Activated CD8-positive, alpha-beta T cell treated with anti-CD3 and anti-CD28 coated beads for 36 hours (primary cell): Measurements from ENCODE around the gene SPIN1. TPM values are rescaled to one million over a fixed set of nuclear protein-coding genes. Genes with fewer than 3 reads are reported as not detected.

ENCODE experiments used
- ATAC-seq: fragments of 200-7000 bp; cut with Tn5 transposase; one replicate; pipeline ENCODE4 v1.10.0; 2021; ENCODE audit warnings: mild to moderate bottlenecking, moderate library complexity
- CTCF ChIA-PET: fragments of 350-600 bp; sonication (Branson Sonifier 250); formaldehyde crosslinking; loops from one replicate; lab custom pipeline; 2021; ENCODE audit warnings: antibody characterized with exemption; lab: Charles Lee
- POLR2A ChIA-PET: fragments of 350-600 bp; sonication (Branson Sonifier 250); formaldehyde crosslinking; loops from one replicate; lab custom pipeline; 2021; ENCODE audit warnings: antibody characterized with exemption; lab: Charles Lee
- DNase-seq: peaks from one replicate; pipeline ENCODE4 v3.0.0-alpha.2; 2020
- H3K27ac Mint-ChIP-seq: one replicate; pipeline ENCODE4 v1.8.0; 2021; ENCODE audit warnings: mild to moderate bottlenecking, mixed read lengths
- H3K27me3 Mint-ChIP-seq: one replicate; pipeline ENCODE4 v1.8.0; 2021; ENCODE audit warnings: mixed read lengths
- H3K36me3 Mint-ChIP-seq: one replicate; pipeline ENCODE4 v1.8.0; 2021; ENCODE audit warnings: low read depth, mixed read lengths
- H3K4me1 Mint-ChIP-seq: one replicate; pipeline ENCODE4 v1.8.0; 2021; ENCODE audit warnings: low read depth, mixed read lengths
- H3K4me3 Mint-ChIP-seq: one replicate; pipeline ENCODE4 v1.8.0; 2021; ENCODE audit warnings: mild to moderate bottlenecking, moderate library complexity, mixed read lengths
- H3K9me3 Mint-ChIP-seq: one replicate; pipeline ENCODE4 v1.8.0; 2021; ENCODE audit warnings: mixed read lengths
- CTCF ChIP-seq: fragments of 200-600 bp; IDR thresholded peaks from one replicate; pipeline ENCODE4 v1.8.0; 2022; ENCODE audit warnings: antibody characterized with exemption, mild to moderate bottlenecking
- intact Hi-C: fragments of 100-400 bp; cut with micrococcal nuclease; formaldehyde crosslinking; loops from one replicate; pipeline ENCODE4 v1.10.0; 2022
- total RNA-seq, 2 experiments: library from RNA; stranded (reverse); gene quantifications; one replicate each; pipeline ENCODE4 v1.2.3, GENCODE V29; 2021

Gene SPIN1
- total RNA-seq, 2 experiments from 2014 or later, result 31.2 to 32.0 TPM

DNA sequence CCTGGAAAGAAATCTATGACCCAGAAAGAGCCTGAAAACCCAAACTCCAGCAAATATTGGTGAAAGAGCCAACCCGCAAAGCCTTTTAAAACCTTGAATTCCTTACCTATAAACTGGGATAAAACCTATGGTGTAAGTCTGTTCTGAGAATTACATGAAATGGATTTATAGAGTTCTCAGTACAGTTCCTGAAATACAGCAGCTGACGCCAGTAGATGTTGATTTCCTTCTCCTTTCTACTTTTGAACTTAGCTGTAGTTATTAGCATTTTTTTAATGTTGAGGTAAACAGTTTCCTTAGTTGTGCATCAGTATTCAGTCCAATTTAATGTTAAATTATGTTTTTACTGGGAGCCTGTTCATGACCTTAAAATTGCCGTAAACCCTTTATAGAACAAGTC, 3.7 kb downstream of the SPIN1 start:
- POLR2A ChIA-PET, result no interaction called here

GRCh38 chr9:88392549-88392948, 4.3 kb downstream of the SPIN1 start:
- Mint-ChIP-seq H3K4me1 (peaks cover 27% of the 10 kb centered on the region), H3K27me3 (no peaks in the 10 kb centered on the region), H3K4me3 (no peak overlapping the region), H3K27ac (no peak overlapping the region), H3K36me3 (peaks cover 3% of the 10 kb centered on the region), H3K9me3 (no peaks in the 10 kb centered on the region)
- intact Hi-C loops, result no loop called here
- no peak for ATAC-seq
- POLR2A ChIA-PET, result no interaction called here
- DNase-seq, result no peak
- CTCF ChIA-PET, result interaction anchor here (0.6 to 1.5 kb wide), 3 partner anchors 10 to 88 kb away, joined by 3 to 4 read pairs (median 3); no protein-coding TSS in a partner anchor
- no peak for TF ChIP-seq CTCF

More for the DNA sequence above, 3.7 kb downstream of the SPIN1 start:
- Mint-ChIP-seq H3K4me3 (no peak overlapping the region), H3K9me3 (no peaks in the 10 kb centered on the region), H3K27ac (no peak overlapping the region), H3K27me3 (no peaks in the 10 kb centered on the region), H3K4me1 (peaks cover 33% of the 10 kb centered on the region), H3K36me3 (peaks cover 3% of the 10 kb centered on the region)
- ATAC-seq (no peak), DNase-seq (no peak)
- no peak for TF ChIP-seq CTCF
- intact Hi-C loops, result no loop called here
- CTCF ChIA-PET, result interaction anchor here (0.6 to 1.5 kb wide), 3 partner anchors 15 to 87 kb away, joined by 3 to 4 read pairs (median 4); no protein-coding TSS in a partner anchor

GRCh38 chr9:88396836-88397577, 8.8 kb downstream of the SPIN1 start:
- Mint-ChIP-seq H3K4me3 (no peak overlapping the region), H3K9me3 (no peaks in the 10 kb centered on the region), H3K36me3 (peaks cover 5% of the 10 kb centered on the region), H3K27me3 (no peaks in the 10 kb centered on the region), H3K4me1 (peaks cover 14% of the 10 kb centered on the region), H3K27ac (no peak overlapping the region)
- intact Hi-C loops, result no loop called here
- no peak for TF ChIP-seq CTCF
- DNase-seq, result no peak
- ChIA-PET POLR2A (no interaction called here), CTCF (no interaction called here)
- ATAC-seq, result no peak

GRCh38 chr9:88398016-88398415, 9.8 kb downstream of the SPIN1 start:
- Mint-ChIP-seq H3K9me3 (no peaks in the 10 kb centered on the region), H3K36me3 (peaks cover 10% of the 10 kb centered on the region), H3K4me3 (no peak overlapping the region), H3K27me3 (no peaks in the 10 kb centered on the region), H3K4me1 (peaks cover 8% of the 10 kb centered on the region), H3K27ac (no peak overlapping the region)
- POLR2A ChIA-PET, result no interaction called here
- TF ChIP-seq CTCF, result no peak
- no peak for ATAC-seq
- intact Hi-C loops, result no loop called here
- CTCF ChIA-PET, result no interaction called here
- no peak for DNase-seq

DNA sequence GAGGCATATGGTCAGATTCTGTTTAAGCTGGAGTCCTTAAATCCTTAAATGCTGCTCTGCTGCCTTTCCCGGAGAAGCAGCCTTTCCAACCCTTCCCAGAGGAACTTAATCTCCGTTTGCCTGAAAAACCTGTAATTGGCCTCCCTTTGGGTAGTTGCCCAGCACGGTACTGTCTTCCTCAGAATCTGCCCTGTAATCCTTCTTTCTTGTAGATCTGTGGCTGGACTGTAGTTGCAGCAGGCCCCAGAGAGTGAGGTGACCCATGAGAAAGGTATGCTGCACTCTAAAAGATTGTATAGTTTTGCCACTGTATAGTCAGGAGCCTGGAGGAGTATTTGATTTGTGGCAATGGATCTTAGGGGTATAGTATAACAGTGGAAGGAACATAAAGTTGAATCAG, 11.7 kb downstream of the SPIN1 start:
- Mint-ChIP-seq H3K4me3 (no peak overlapping the region), H3K4me1 (peaks cover 8% of the 10 kb centered on the region), H3K27me3 (no peaks in the 10 kb centered on the region), H3K36me3 (peaks cover 13% of the 10 kb centered on the region), H3K27ac (no peak overlapping the region), H3K9me3 (no peaks in the 10 kb centered on the region)
- ChIA-PET POLR2A (interaction anchor here (1.0 kb wide), 1 partner anchor 20 kb away, joined by 3 read pairs; no protein-coding TSS in a partner anchor), CTCF (no interaction called here)
- ATAC-seq (no peak), DNase-seq (no peak)
- intact Hi-C loops, result no loop called here
- TF ChIP-seq CTCF, result no peak
